Hepatocyte (in vitro differentiated cells): ENCODE results near the gene USH1C.

Source experiments
- EZH2 ChIP-seq: fragments of 200-600 bp; sonication (generic); IDR thresholded peaks from 2 replicates; pipeline ENCODE4 v1.6.1; 2016; ENCODE audit warnings: antibody characterized with exemption, mild to moderate bottlenecking, borderline replicate concordance
- EZH2phosphoT487 ChIP-seq: fragments of 200-600 bp; sonication (generic); IDR thresholded peaks from one replicate; pipeline ENCODE4 v1.6.1; 2018; ENCODE audit warnings: antibody characterized with exemption, mild to moderate bottlenecking, low read depth, moderate library complexity; ENCODE audit not compliant: unreplicated experiment, severe bottlenecking
- TF ChIP-seq, protein P1 (sequence below): fragments of 200-600 bp; sonication (generic); IDR thresholded peaks from 2 replicates; pipeline ENCODE4 v1.5.1; 2016; ENCODE audit warnings: antibody characterized with exemption, mild to moderate bottlenecking; ENCODE audit not compliant: poor library complexity

- TF ChIP-seq, protein P1, sequence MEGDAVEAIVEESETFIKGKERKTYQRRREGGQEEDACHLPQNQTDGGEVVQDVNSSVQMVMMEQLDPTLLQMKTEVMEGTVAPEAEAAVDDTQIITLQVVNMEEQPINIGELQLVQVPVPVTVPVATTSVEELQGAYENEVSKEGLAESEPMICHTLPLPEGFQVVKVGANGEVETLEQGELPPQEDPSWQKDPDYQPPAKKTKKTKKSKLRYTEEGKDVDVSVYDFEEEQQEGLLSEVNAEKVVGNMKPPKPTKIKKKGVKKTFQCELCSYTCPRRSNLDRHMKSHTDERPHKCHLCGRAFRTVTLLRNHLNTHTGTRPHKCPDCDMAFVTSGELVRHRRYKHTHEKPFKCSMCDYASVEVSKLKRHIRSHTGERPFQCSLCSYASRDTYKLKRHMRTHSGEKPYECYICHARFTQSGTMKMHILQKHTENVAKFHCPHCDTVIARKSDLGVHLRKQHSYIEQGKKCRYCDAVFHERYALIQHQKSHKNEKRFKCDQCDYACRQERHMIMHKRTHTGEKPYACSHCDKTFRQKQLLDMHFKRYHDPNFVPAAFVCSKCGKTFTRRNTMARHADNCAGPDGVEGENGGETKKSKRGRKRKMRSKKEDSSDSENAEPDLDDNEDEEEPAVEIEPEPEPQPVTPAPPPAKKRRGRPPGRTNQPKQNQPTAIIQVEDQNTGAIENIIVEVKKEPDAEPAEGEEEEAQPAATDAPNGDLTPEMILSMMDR = no peak
- no peak for TF ChIP-seq EZH2
- TF ChIP-seq EZH2phosphoT487 = no peak
These were observed 66.1 kb downstream of the USH1C start for GRCh38 chr11:17478070-17478469.
